Ishikawa (cell line): Measurements from ENCODE around the gene TMEM45A.

Experiments
- EP300 ChIP-seq: IDR thresholded peaks from 2 replicates; pipeline ENCODE4 v1.6.1; 2012; ENCODE audit warnings: borderline replicate concordance
- RAD21 ChIP-seq: IDR thresholded peaks from 2 replicates; pipeline ENCODE4 v1.6.1; 2012; ENCODE audit warnings: low read depth
- TAF1 ChIP-seq: IDR thresholded peaks from 2 replicates; pipeline ENCODE4 v1.6.1; 2012; ENCODE audit warnings: low read depth, mild to moderate bottlenecking
- YY1 ChIP-seq: IDR thresholded peaks from 2 replicates; pipeline ENCODE4 v1.6.1; 2012; ENCODE audit warnings: low read depth
- ZBTB7A ChIP-seq: IDR thresholded peaks from 2 replicates; pipeline ENCODE4 v1.6.1; 2012; ENCODE audit warnings: low read depth
- TF ChIP-seq, protein P1 (sequence below): IDR thresholded peaks from 2 replicates; pipeline ENCODE4 v1.6.1; 2012
- TF ChIP-seq, protein P2 (sequence below): IDR thresholded peaks from 2 replicates; pipeline ENCODE4 v1.6.1; 2012; ENCODE audit warnings: low read depth, mild to moderate bottlenecking

DNA sequence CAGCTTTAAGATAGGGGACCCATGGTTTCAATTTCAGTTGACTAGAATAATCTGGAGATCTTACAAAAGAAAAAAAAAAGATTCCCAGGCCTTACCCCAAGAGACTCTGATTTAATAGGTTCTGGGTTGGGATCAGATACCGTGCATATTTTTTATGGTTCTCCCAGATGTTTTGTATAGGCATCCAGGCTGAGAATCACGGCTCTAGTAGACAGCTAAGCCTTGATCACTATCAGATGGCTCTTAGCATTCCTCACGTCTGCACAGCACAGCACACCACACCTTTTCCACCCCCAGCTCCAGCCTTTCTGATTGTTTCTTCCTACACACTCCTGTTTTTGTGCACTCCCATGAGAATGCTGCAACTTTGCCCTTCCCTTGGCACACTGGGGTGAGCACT is 40.8 kb downstream of the TMEM45A start:
- TF ChIP-seq RAD21: no peak
- no peak for TF ChIP-seq YY1
- TF ChIP-seq ZBTB7A: no peak
- no peak for TF ChIP-seq TAF1
- TF ChIP-seq, protein P1, sequence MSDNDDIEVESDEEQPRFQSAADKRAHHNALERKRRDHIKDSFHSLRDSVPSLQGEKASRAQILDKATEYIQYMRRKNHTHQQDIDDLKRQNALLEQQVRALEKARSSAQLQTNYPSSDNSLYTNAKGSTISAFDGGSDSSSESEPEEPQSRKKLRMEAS: no peak
- TF ChIP-seq, protein P2, sequence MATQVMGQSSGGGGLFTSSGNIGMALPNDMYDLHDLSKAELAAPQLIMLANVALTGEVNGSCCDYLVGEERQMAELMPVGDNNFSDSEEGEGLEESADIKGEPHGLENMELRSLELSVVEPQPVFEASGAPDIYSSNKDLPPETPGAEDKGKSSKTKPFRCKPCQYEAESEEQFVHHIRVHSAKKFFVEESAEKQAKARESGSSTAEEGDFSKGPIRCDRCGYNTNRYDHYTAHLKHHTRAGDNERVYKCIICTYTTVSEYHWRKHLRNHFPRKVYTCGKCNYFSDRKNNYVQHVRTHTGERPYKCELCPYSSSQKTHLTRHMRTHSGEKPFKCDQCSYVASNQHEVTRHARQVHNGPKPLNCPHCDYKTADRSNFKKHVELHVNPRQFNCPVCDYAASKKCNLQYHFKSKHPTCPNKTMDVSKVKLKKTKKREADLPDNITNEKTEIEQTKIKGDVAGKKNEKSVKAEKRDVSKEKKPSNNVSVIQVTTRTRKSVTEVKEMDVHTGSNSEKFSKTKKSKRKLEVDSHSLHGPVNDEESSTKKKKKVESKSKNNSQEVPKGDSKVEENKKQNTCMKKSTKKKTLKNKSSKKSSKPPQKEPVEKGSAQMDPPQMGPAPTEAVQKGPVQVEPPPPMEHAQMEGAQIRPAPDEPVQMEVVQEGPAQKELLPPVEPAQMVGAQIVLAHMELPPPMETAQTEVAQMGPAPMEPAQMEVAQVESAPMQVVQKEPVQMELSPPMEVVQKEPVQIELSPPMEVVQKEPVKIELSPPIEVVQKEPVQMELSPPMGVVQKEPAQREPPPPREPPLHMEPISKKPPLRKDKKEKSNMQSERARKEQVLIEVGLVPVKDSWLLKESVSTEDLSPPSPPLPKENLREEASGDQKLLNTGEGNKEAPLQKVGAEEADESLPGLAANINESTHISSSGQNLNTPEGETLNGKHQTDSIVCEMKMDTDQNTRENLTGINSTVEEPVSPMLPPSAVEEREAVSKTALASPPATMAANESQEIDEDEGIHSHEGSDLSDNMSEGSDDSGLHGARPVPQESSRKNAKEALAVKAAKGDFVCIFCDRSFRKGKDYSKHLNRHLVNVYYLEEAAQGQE: no peak
- TF ChIP-seq EP300: no peak
